NCI-H82 treated with DMSO at 0.1 percent for 48 hours (cell line): Measurements from ENCODE around the gene LUZP1.
A peak's percentile ranks its signal among the peaks of the same experiment; 100 is the strongest.
"Not testable (repeated sequence)": the region's sequence is repeated elsewhere in the genome, so short reads cannot be mapped to it uniquely, and the experiment has no call there.

Source experiments
- DNase-seq: peaks from one replicate; lab custom pipeline; 2025; ENCODE audit not compliant: unreplicated experiment; lab: John Stamatoyannopoulos, UW

LUZP1 gene

DNA sequence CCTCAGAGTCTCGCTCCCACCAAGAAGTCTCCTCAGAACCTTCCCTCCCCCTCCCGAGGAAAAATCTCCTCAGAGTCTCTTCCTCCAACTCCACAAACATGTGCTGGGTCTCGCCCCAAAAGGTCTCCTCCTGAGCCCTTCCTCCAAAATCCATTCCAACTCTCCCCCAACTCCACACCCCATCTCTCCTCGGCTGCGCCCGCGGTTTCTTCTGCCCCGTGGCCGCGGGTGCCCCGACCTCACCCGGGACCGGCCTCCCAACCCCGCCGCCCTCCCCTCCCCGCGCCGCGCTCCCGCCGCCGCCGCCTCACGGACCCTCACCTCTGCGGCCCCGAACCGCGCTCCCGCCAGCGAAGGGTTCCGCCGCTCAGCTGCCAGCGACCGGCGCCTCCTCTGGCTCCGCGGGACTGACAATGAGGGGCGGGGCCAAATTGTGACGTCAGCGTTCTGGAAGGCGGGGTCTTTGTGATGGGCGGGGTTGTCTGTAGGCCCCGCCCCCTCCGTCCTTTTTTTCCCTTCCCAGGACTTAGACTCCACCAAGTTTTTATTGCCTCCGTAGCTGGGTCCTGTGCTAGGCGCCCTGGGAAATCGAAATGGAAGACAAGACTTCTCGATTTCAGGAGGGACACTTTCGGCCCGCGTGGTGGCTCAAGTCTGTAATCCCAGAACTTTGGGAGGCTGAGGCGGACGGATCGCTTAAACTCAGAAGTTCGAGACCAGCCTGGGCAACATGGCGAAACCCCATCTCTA lies at the start of gene LUZP1:
LUZP1 (minus strand) TSS at position 412 of the 750 bp plus-strand sequence.
- DNase-seq: peak; percentile 63

- no peak for DNase-seq
These were observed 48.9 kb upstream of the LUZP1 start, which contains the start of gene HTR1D for GRCh38 chr1:23217421-23218115. HTR1D (minus strand) TSS chr1:23217502; CDS start chr1:23194219, 23,283 bp downstream.

- DNase-seq: no peak
These were observed 48.2 kb upstream of the LUZP1 start for GRCh38 chr1:23216771-23217420.

GRCh38 chr1:23215751-23216449 lies 47.2 kb upstream of the LUZP1 start:
- DNase-seq: no peak

GRCh38 chr1:23215291-23215690 lies 46.6 kb upstream of the LUZP1 start:
- no peak for DNase-seq

DNA sequence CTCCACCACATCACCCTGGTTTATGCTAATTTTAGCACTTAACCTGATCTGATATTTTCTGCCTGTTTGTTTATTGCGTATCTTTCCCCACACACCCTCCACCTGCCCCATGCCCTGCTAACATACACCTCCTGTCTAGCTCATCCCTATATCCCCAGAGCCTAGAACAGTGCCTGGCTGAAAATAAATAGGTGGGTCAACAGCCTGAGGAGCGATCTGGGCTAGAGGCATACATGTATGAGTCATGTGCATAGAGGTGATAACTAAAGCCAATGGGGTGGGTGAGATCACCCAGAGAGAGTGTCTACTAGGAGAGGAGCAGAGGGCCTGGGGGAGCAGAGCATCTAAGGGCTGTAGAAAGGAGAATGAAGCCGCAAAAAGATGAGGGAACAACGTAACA lies 46.0 kb upstream of the LUZP1 start:
- no peak for DNase-seq

GRCh38 chr1:23211955-23212354 lies 43.3 kb upstream of the LUZP1 start:
- DNase-seq: no peak

- no peak for DNase-seq
These were observed 42.3 kb upstream of the LUZP1 start for GRCh38 chr1:23210963-23211362.

- no peak for DNase-seq
These were observed 41.7 kb upstream of the LUZP1 start for GRCh38 chr1:23210351-23210785.

- DNase-seq: no peak
These were observed 41.1 kb upstream of the LUZP1 start for GRCh38 chr1:23209770-23210169.

DNA sequence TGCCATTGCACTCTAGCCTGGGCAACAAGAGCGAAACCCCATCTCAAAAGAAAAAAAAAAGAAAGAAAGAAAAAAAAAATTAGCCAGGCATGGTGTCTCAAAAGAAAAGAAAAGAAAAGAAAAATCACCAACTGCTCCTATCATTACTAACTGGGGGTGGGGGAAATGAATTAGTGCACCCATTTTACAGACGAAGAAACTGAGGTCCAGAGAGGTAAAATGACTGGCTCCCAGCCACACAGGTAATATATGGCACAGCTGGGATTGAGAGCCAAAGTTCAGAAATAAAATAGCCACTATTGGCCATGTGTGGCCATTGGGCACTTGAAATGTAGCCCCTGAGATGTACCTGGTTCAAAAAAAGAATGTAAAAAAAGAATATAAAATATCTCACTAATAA lies 39.9 kb upstream of the LUZP1 start:
- DNase-seq: no peak

- DNase-seq: not testable (repeated sequence)
These were observed 39.1 kb upstream of the LUZP1 start for GRCh38 chr1:23207733-23208132.

DNA sequence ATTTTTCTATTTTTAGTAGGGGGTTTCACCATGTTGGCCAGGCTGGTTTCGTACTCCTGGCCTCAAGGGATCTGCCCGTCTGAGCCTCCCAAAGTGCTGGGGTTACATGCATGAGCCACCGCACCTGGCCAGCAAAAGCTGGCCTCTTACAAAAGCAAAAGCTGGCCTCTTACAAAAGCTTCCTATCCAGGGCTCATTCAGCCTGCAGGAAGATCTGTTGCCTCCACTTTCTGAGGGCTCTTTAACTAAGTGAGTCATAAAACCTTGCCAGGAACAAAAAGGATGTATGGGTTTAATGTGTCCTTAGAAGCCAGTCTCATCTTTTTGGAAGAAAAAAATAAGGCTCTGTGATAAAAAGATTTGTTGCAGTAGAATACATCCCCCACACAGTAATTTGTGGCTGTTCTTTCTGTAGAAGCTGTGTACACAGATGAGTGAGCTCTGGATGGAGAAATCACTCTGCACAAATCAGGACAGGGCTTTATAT lies 33.6 kb upstream of the LUZP1 start:
- no peak for DNase-seq

GRCh38 chr1:23200883-23201282 lies 32.2 kb upstream of the LUZP1 start:
- DNase-seq: no peak

- DNase-seq: no peak
These were observed 29.7 kb upstream of the LUZP1 start for GRCh38 chr1:23198373-23198772.

DNA sequence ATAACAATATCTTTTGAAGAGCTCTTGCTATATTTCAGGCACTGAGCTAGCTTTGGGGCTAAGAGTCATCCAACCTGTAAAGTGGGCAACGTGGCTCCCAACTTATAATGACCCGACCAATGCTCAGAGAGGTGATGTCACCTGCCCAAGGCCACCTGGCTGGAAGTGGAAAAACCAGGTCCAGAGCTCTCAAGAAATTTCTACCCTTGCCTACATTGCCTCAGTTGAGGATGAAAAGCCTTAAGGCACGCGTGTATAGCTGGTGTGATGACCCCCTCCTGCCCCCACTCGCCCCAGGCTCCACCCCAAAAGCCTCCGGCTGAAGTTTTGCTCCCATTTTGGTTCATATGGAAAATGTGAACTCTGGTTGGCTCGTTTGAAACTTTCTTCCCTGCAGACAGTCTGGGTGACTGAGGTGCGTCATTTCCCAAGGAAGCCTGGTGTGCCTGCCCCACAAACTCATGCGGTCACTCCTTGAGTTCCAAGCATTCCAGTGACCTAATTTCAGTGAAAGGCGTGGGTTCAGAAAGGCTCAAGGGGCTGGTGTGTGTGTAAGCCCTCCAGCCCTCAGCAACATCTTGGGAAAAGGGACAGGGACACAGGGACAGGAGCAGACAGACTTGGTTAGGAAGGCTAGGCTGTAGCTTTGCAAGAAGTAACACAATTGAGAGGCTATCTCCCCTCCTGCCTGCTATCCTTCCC lies 28.1 kb upstream of the LUZP1 start:
- no peak for DNase-seq

DNA sequence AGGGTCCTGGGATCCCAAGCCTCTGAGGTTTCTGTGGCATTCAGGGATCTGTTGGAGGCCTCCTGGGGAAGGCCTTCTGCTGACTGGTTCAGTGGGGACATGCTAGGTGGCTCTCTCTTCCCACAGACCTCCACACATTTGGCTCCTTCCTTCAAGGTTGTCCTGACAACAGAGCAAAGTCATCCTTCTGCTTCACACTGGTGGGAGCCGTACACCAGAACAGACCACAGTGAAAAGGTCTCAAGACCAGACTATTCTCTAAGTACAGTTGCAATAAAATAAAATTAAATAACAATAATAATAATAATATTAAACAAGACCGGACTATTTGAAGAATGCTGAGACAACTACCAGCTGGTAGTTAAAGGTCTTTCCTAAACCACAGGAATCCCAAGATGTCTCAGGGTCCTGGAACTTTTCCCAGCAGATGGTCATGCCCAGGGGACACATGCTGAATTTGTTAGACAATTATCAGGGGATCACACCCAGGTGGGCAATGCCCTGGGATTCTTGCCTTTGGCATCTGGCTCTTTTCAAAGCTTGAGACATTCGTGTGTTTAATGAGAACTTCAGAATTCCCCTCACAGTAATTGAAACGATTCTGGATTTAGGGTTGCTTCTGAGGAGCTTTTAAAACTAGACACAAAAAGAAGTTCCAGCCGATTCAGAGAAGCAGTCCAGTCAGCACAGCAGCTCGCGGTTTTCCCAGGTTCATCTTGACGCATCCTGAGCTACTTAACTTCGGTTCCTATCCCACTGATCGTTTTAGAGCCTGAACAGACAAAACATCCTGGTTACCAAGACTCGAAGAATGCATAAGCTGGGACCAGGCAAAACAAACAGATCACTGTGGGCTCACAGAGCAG lies 25.7 kb upstream of the LUZP1 start:
- peak; percentile 67 for DNase-seq

DNA sequence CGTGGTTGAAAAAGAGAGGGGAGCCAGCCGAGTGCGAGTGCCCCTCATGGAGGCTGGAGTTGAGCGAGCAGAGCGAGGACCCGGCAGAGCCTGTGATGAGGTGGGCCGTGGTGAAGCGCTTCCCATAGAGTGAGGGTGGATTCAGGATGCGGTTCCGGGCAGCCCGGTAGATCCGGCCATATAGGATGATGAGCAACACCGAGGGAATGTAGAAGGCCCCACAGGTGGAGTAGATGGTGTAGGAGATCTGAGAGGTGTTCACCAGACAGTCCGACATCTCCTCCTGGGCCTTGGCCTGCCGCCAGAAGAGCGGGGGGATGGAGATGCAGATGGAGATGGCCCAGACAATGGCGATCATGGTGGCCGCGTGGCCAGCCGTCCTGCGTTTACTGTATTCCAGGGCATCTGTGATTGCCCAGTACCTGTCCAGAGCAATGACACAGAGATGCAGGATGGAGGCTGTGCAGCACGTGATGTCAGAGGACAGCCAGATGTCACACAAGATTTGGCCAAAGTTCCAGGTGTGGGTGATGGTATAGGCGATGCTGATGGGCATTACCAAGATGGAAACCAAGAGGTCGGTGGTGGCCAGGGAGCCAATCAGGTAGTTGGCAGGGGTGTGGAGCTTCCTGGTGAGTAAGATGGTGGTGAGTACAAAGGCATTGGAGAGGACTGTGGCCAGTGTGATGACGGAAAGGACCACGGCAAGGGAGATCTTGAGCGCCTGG lies 24.9 kb upstream of the LUZP1 start:
- DNase-seq: no peak

GRCh38 chr1:23191199-23191598 lies 22.5 kb upstream of the LUZP1 start:
- no peak for DNase-seq
